SK-N-SH treated with all-trans-retinoic acid at 6 μM for 48 hours (cell line): ENCODE data around the gene C21orf58.

Experiments
- ATAC-seq: fragments of 200-7000 bp; cut with Tn5 transposase; 3 replicates; pipeline ENCODE4 v1.9.1; 2020; ENCODE audit warnings: mild to moderate bottlenecking, moderate library complexity
- ARNTL ChIP-seq: fragments of 450-650 bp; formaldehyde crosslinking; IDR thresholded peaks from 2 replicates; pipeline ENCODE4 v1.5.0; 2020; ENCODE audit warnings: low read depth, mild to moderate bottlenecking, moderate library complexity, borderline replicate concordance
- BACH2 ChIP-seq: fragments of 250-450 bp; sonication (Bioruptor Pico); IDR thresholded peaks from 2 replicates; pipeline ENCODE4 v1.9.0; 2021; ENCODE audit warnings: mild to moderate bottlenecking, borderline replicate concordance
- CSDC2 ChIP-seq: fragments of 250-450 bp; sonication (Bioruptor Pico); IDR thresholded peaks from 2 replicates; pipeline ENCODE4 v1.5.0; 2020; ENCODE audit warnings: mild to moderate bottlenecking, moderate library complexity
- CSRNP3 ChIP-seq: fragments of 250-450 bp; sonication (Bioruptor Pico); IDR thresholded peaks from 2 replicates; pipeline ENCODE4 v1.5.1; 2021; ENCODE audit warnings: mild to moderate bottlenecking, moderate library complexity
- ESRRG ChIP-seq: fragments of 250-450 bp; sonication (Bioruptor Pico); IDR thresholded peaks from 2 replicates; pipeline ENCODE4 v1.6.1; 2021; ENCODE audit warnings: mild to moderate bottlenecking
- GLIS3 ChIP-seq: fragments of 250-450 bp; sonication (Bioruptor Pico); IDR thresholded peaks from 2 replicates; pipeline ENCODE4 v1.5.0; 2020; ENCODE audit warnings: mild to moderate bottlenecking, moderate library complexity
- ISL1 ChIP-seq: fragments of 250-450 bp; sonication (Bioruptor Pico); IDR thresholded peaks from 2 replicates; pipeline ENCODE4 v2.1.2; 2022; ENCODE audit warnings: mild to moderate bottlenecking, moderate library complexity
- OSR1 ChIP-seq: fragments of 250-450 bp; sonication (Bioruptor Pico); IDR thresholded peaks from 2 replicates; pipeline ENCODE4 v1.8.0; 2022; ENCODE audit warnings: moderate library complexity, mild to moderate bottlenecking, inconsistent platforms
- POU6F1 ChIP-seq: fragments of 250-450 bp; sonication (Bioruptor Pico); IDR thresholded peaks from 2 replicates; pipeline ENCODE4 v1.8.0; 2021; ENCODE audit warnings: low read depth, mild to moderate bottlenecking, moderate library complexity, borderline replicate concordance
- PPARA ChIP-seq: fragments of 250-450 bp; sonication (Bioruptor Pico); IDR thresholded peaks from 2 replicates; pipeline ENCODE4 v1.5.0; 2020; ENCODE audit warnings: mild to moderate bottlenecking, borderline replicate concordance
- RARB ChIP-seq: fragments of 250-450 bp; sonication (Bioruptor Pico); IDR thresholded peaks from 2 replicates; pipeline ENCODE4 v1.8.0; 2021; ENCODE audit warnings: mild to moderate bottlenecking, moderate library complexity
- SNAI2 ChIP-seq: fragments of 250-450 bp; sonication (Bioruptor Pico); IDR thresholded peaks from 2 replicates; pipeline ENCODE4 v1.5.0; 2020; ENCODE audit warnings: mild to moderate bottlenecking, moderate library complexity
- TCF4 ChIP-seq: fragments of 250-450 bp; sonication (Bioruptor Pico); IDR thresholded peaks from 2 replicates; pipeline ENCODE4 v1.8.0; 2021; ENCODE audit warnings: mild to moderate bottlenecking, moderate library complexity, borderline replicate concordance
- TSHZ2 ChIP-seq: fragments of 250-450 bp; sonication (Bioruptor Pico); IDR thresholded peaks from 2 replicates; pipeline ENCODE4 v1.5.0; 2020; ENCODE audit warnings: mild to moderate bottlenecking, moderate library complexity
- ZFP30 ChIP-seq: fragments of 450-650 bp; formaldehyde crosslinking; IDR thresholded peaks from 2 replicates; pipeline ENCODE4 v1.5.0; 2022; ENCODE audit warnings: mild to moderate bottlenecking, moderate library complexity
- ZNF565 ChIP-seq: fragments of 450-650 bp; formaldehyde crosslinking; conservative IDR thresholded peaks from 2 replicates; pipeline ENCODE4 v1.5.0; 2020; ENCODE audit warnings: low read depth, mild to moderate bottlenecking, moderate library complexity
- ZNF8 ChIP-seq: fragments of 450-650 bp; formaldehyde crosslinking; IDR thresholded peaks from 2 replicates; pipeline ENCODE4 v1.5.0; 2020; ENCODE audit warnings: mild to moderate bottlenecking, moderate library complexity
- TF ChIP-seq, protein P1 (sequence below): fragments of 250-450 bp; sonication (Bioruptor Pico); IDR thresholded peaks from 2 replicates; pipeline ENCODE4 v1.8.0; 2020; ENCODE audit warnings: mild to moderate bottlenecking, moderate library complexity, borderline replicate concordance

C21orf58 gene

GRCh38 chr21:46326110-46326703, 2.5 kb upstream of the C21orf58 start:
- ATAC-seq, result no peak
- TF ChIP-seq RARB (CRISPR knock-in tag) (no peak), POU6F1 (CRISPR knock-in tag) (no peak), ISL1 (CRISPR knock-in tag) (no peak)

DNA sequence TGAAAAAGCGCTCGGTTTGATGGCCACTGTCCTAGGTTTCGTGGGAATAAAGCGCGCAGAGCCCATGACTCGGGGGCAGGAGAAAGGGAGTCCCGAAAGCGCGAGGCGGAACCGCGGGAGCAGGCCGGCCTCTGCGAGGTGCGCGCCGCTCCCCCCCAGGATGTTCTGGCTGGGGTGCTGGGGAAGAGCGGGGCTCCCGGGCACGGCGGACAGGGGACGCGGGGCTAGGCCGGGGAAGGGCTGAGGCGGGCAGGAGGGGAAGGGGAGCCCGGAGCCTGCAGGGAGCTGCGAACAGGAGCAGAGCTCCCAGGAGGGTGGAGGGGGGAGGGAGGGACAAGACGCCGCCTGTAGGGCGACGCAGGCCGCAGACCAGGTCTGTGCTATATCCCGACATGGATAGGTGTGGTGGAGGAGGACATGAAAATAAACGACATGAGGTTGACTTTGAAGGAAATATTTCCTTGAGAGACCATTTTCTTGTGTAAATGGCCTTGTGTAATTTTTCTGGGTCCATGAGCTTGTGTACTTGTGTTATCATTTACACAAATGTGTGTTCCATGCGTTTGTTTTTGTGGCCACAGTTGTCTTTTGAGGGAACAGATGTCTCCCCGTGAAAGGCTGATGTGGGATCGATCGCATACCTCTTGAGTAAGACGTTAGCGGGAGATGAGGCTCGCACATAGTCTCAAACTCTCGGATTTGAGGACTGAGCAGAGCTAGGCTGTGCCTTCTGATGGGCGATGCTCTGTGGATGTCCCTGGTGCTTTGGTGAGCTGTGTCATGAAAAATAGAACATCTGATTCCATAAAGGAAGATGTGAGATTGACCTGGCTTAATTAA, 1.6 kb upstream of the C21orf58 start:
- peak; percentile 57 for ATAC-seq
- no peak for TF ChIP-seq ZFP30
- no peak for TF ChIP-seq CSDC2 (CRISPR knock-in tag)
- no peak for TF ChIP-seq TSHZ2
- TF ChIP-seq RARB (CRISPR knock-in tag), result no peak
- no peak for TF ChIP-seq ARNTL (CRISPR knock-in tag)
- no peak for TF ChIP-seq CSRNP3 (CRISPR knock-in tag)
- TF ChIP-seq PPARA (CRISPR knock-in tag), result no peak
- no peak for TF ChIP-seq ZNF565
- TF ChIP-seq GLIS3, result no peak

DNA sequence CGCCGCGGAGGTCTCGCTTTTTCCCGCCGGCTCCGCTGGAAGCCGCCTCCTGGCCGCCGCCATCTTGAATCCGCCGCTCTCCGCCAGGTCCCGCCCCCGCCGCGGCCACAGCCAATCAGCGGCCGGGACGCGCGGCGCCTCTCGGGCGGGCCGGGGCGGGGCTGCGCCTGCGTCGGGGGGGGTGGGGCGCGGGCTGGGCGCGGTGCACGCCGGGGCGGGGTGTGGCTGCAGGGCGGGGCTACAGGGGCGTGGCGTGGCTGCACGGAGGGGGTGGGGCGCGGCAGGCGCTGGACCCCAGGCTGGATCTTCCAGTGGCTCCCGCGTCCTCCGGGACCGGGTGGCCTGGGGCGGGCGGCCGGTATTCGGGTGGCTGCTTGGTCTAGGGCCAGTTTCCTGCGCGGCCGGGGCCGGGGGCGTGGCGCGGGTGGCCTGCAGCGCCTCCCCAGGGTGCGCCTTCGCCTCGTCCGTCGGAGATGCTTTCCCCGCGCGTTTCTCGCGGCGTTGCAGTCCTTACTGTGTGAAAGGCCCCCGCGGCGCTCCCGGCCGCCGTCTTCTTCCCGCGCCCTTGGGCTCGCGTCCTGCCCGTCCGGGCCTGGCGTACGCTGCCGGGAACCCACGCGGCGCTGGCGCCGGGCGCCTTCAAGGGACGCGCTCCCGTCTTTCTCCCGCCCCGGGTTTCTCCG, 861 bp upstream of the C21orf58 start:
- TF ChIP-seq ZNF8 (no peak), SNAI2 (CRISPR knock-in tag) (no peak), ESRRG (CRISPR knock-in tag) (no peak), OSR1 (CRISPR knock-in tag) (no peak), CSRNP3 (CRISPR knock-in tag) (no peak), BACH2 (CRISPR knock-in tag) (no peak), TCF4 (CRISPR knock-in tag) (no peak), ZNF565 (no peak), CSDC2 (CRISPR knock-in tag) (no peak), ZFP30 (no peak)
- TF ChIP-seq, protein P1, sequence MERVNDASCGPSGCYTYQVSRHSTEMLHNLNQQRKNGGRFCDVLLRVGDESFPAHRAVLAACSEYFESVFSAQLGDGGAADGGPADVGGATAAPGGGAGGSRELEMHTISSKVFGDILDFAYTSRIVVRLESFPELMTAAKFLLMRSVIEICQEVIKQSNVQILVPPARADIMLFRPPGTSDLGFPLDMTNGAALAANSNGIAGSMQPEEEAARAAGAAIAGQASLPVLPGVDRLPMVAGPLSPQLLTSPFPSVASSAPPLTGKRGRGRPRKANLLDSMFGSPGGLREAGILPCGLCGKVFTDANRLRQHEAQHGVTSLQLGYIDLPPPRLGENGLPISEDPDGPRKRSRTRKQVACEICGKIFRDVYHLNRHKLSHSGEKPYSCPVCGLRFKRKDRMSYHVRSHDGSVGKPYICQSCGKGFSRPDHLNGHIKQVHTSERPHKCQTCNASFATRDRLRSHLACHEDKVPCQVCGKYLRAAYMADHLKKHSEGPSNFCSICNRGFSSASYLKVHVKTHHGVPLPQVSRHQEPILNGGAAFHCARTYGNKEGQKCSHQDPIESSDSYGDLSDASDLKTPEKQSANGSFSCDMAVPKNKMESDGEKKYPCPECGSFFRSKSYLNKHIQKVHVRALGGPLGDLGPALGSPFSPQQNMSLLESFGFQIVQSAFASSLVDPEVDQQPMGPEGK (CRISPR knock-in tag), result no peak
- TF ChIP-seq, all 23 proteins: peak for 0
- ATAC-seq, result peak; percentile 68
